ENCODE data around the gene IL22RA1. TPM values are rescaled to one million over a fixed set of nuclear protein-coding genes. Genes with fewer than 3 reads are reported as not detected.

The IL22RA1 gene
- polyA plus RNA-seq, 2 of the 4 experiments (the other 2 are of a cell fraction), result 1.5 to 1.7 TPM

DNA sequence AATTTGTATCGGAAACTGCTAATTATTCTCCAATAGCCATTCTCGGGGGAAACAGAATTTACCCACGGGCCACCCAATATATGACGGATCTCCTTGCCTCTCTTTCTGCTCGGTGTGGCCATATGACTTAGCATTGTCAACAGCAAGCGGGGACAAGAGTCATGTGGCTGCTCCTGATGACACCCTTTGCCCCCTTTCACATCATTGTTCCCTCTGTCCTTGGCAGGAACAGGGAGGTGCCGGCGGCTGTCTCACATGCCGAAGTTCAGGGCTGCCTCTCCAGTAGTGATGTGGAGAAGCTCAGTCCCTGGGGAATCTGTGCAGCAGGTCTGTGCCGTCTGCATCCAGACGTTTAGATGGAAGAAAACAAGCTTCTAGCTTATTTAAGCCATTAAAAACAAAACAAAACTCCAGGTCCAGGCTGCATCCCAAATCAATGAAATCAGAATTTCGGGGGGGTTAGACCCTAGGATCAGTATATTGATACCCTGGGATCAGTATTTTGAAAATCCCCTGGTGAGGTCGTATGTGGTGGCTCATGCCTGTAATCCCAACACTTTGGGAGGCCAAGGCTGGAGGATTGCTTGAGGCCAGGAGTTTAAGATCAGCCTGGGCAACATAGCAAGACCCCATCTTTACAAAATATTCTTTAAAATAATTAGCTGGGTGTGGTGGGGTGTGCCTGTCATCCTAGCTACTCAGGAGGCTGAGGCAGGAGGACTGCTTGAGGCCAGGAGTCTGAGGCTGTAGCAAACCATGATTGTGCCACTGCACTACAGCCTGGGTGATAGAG is 41.8 kb downstream of the IL22RA1 start:
- no peak for DNase-seq (ENCODE audit: low read depth in 1 of 2, low spot score in 1 of 2)
- POLR2A ChIA-PET, result no interaction called here
- no peak for FAIRE-seq
- no peak overlapping the region for H3K4me3 ChIP-seq
- peaks cover 12% of the 10 kb centered on the region; the same call in 1 of the 3 replicates for H3K4me1 ChIP-seq
- no peaks in the 10 kb centered on the region for H3K9me3 ChIP-seq
- CTCF ChIA-PET, result interaction anchor here (1.1 to 2.6 kb wide), 2 partner anchors 11 to 30 kb away, joined by 4 to 9 read pairs; no protein-coding TSS in a partner anchor
- no peak overlapping the region for H3K4me2 ChIP-seq
- WGBS (ENCODE audit: missing lambda C conversion rate), result 79% methylated on average over 12 of the region's 13 CpGs
- ATAC-seq, result no peak
- no peak overlapping the region for H3K27ac ChIP-seq
- TF ChIP-seq, protein P1, sequence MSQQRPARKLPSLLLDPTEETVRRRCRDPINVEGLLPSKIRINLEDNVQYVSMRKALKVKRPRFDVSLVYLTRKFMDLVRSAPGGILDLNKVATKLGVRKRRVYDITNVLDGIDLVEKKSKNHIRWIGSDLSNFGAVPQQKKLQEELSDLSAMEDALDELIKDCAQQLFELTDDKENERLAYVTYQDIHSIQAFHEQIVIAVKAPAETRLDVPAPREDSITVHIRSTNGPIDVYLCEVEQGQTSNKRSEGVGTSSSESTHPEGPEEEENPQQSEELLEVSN (IDR thresholded peaks at IDR 0.05; ENCODE audit: borderline replicate concordance, low read depth), result no peak
- TF ChIP-seq CBX2 (IDR thresholded peaks at IDR 0.05; ENCODE audit: borderline replicate concordance, low read depth) (no peak), CBX8 (IDR thresholded peaks at IDR 0.05) (no peak), FOSL2 (IDR thresholded peaks at IDR 0.05) (no peak), FOSL2 (CRISPR knock-in tag; IDR thresholded peaks at IDR 0.05) (no peak), JUN (IDR thresholded peaks at IDR 0.05) (no peak), EHMT2 (IDR thresholded peaks at IDR 0.05; ENCODE audit: low read depth) (no peak), HOXB5 (CRISPR knock-in tag; IDR thresholded peaks at IDR 0.05) (no peak), RARB (CRISPR knock-in tag; IDR thresholded peaks at IDR 0.05) (no peak), FOSB (CRISPR knock-in tag; IDR thresholded peaks at IDR 0.05) (no peak), ZNF302 (CRISPR knock-in tag; IDR thresholded peaks at IDR 0.05) (no peak), HDAC2 (IDR thresholded peaks at IDR 0.05) (no peak), TP53 (CRISPR knock-in tag; IDR thresholded peaks at IDR 0.05) (no peak)
- TF ChIP-seq, protein P2, sequence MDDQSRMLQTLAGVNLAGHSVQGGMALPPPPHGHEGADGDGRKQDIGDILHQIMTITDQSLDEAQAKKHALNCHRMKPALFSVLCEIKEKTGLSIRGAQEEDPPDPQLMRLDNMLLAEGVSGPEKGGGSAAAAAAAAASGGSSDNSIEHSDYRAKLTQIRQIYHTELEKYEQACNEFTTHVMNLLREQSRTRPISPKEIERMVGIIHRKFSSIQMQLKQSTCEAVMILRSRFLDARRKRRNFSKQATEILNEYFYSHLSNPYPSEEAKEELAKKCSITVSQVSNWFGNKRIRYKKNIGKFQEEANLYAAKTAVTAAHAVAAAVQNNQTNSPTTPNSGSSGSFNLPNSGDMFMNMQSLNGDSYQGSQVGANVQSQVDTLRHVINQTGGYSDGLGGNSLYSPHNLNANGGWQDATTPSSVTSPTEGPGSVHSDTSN (IDR thresholded peaks at IDR 0.05), result no peak
- TF ChIP-seq, protein P3, sequence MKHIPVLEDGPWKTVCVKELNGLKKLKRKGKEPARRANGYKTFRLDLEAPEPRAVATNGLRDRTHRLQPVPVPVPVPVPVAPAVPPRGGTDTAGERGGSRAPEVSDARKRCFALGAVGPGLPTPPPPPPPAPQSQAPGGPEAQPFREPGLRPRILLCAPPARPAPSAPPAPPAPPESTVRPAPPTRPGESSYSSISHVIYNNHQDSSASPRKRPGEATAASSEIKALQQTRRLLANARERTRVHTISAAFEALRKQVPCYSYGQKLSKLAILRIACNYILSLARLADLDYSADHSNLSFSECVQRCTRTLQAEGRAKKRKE (CRISPR knock-in tag; IDR thresholded peaks at IDR 0.05; ENCODE audit: low read depth), result no peak
- TF ChIP-seq, protein P4, sequence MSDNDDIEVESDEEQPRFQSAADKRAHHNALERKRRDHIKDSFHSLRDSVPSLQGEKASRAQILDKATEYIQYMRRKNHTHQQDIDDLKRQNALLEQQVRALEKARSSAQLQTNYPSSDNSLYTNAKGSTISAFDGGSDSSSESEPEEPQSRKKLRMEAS (IDR thresholded peaks at IDR 0.05), result no peak
- TF ChIP-seq, protein P5, sequence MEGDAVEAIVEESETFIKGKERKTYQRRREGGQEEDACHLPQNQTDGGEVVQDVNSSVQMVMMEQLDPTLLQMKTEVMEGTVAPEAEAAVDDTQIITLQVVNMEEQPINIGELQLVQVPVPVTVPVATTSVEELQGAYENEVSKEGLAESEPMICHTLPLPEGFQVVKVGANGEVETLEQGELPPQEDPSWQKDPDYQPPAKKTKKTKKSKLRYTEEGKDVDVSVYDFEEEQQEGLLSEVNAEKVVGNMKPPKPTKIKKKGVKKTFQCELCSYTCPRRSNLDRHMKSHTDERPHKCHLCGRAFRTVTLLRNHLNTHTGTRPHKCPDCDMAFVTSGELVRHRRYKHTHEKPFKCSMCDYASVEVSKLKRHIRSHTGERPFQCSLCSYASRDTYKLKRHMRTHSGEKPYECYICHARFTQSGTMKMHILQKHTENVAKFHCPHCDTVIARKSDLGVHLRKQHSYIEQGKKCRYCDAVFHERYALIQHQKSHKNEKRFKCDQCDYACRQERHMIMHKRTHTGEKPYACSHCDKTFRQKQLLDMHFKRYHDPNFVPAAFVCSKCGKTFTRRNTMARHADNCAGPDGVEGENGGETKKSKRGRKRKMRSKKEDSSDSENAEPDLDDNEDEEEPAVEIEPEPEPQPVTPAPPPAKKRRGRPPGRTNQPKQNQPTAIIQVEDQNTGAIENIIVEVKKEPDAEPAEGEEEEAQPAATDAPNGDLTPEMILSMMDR (IDR thresholded peaks at IDR 0.05), result no peak

DNA sequence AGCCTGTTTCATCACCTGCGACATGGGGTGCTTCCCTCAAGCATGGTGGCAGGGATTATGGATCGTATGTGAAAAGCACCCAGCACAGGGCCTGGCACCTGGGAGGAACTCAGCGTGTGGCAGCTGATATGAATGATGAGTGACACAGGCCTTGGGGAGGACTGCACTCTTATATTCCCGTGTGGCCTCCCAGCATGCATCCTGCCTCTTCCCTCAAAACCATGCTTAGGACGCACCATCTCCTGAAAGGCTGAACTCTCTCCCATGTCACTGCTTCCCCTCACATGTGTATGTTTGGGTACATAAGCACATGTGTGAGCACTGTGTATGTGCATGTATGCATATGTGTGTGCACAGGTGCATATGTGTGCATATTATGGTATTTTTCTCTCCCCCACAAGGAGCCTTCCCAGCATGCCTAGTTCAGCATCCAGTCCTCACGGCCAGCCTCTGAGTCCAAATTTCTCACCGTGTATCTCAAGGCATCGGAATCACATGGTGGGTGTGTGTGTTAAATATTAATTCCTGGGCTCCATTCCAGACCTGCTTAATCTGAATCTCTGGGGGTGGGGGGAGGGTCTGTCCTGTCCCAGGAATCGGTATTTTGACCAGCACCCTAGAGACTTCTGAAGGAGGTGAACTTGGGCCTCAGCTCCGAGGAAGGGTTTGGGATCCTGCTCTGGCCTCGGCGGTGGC is 43.8 kb downstream of the IL22RA1 start:
- DNase-seq (ENCODE audit: low read depth in 1 of 2, low spot score in 1 of 2) (no peak), FAIRE-seq (no peak), ATAC-seq (no peak)
- Histone ChIP-seq H3K4me2 (no peak overlapping the region), H3K4me3 (no peak overlapping the region), H3K4me1 (peaks cover 6% of the 10 kb centered on the region; the same call in 1 of the 3 replicates), H3K9me3 (no peaks in the 10 kb centered on the region), H3K27ac (no peak overlapping the region)
- ChIA-PET CTCF (no interaction called here), POLR2A (no interaction called here)
- 68% methylated on average over 11 of the region's 12 CpGs for WGBS (ENCODE audit: missing lambda C conversion rate)
- TF ChIP-seq POLR2A (IDR thresholded peaks at IDR 0.05; ENCODE audit: low read length) (no peak), CHD2 (IDR thresholded peaks at IDR 0.05; ENCODE audit: low read length, partially characterized antibody) (no peak), HOXA7 (CRISPR knock-in tag; IDR thresholded peaks at IDR 0.05) (no peak), NFE2L2 (conservative IDR thresholded peaks at IDR 0.05; ENCODE audit: low read length) (no peak), JUNB (IDR thresholded peaks at IDR 0.05) (no peak)
- TF ChIP-seq, protein P4 (IDR thresholded peaks at IDR 0.05), result no peak

All from A549 (cell line).